Measurements from ENCODE around the gene DYTN.

The DYTN gene

DNA sequence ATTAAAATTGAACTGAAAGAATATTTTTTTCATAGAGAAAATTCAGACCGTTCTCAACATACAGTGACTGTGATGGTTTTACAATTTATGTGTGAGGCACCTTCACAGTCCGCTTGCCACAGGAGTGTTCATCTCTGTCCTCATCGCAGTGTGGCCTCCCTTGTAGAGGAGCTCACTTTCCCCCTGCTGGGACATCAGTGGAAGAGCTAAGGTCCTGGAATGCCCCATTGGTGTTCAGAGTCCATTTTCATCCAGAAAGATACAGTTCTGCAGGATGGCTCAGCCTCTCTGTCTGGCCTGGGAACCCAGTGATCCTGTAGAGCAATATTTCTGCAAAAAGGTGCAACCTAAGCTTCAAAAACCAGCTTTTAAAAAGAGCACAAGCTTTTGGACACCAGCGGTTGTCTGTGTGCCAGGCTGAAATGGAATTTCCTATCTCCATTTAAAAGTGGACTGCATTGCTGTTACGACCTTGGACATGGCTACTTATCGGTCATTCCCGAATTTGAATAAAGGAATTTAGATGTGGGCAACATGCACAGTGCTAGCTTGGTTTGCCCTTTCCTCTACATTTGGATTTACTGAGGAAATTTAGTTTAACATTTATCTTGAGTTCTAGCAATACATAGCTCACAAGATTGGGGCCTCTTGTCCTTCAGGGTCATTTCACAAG is 102.6 kb downstream of the DYTN start:
- FAIRE-seq (no peak), DNase-seq (ENCODE audit: insufficient read length, low spot score) (no peak)

GRCh38 chr2:206614811-206615210 is 103.4 kb downstream of the DYTN start:
- FAIRE-seq (no peak), DNase-seq (ENCODE audit: insufficient read length, low spot score) (no peak)

GRCh38 chr2:206611736-206612135 is 106.5 kb downstream of the DYTN start:
- DNase-seq (ENCODE audit: insufficient read length, low spot score) (no peak), FAIRE-seq (no peak)

- no peak for FAIRE-seq
- no peak for DNase-seq (ENCODE audit: insufficient read length, low spot score)
Observed at GRCh38 chr2:206611191-206611590, 107.0 kb downstream of the DYTN start.

DNA sequence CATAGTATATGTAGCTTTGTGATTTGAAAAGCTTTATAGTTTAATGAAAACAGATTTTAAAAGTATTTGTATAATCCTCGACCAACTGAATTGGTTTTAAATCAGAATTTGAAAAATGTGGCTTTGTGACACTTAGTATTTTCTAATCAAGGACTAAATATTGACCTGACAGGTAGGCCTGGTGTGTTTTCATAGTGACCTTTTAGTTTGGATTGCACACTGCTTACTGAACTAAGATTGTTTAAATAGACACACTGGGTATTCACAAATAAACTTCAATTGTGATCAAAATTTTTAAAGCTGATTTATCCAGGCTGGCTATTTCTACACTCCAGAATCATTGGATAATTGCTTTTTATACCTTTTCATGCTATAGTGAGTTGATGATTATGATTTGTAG is 107.7 kb downstream of the DYTN start:
- DNase-seq (ENCODE audit: insufficient read length, low spot score) (no peak), FAIRE-seq (no peak)

GRCh38 chr2:206603243-206603642 is 115.0 kb downstream of the DYTN start:
- DNase-seq (ENCODE audit: insufficient read length, low spot score) (no peak), FAIRE-seq (no peak)

Measured in GM19239 (cell line).